H4 (cell line): ENCODE data around the gene DPP10. TPM values are rescaled to one million over a fixed set of nuclear protein-coding genes. Genes with fewer than 3 reads are reported as not detected.
"Not testable (repeated sequence)": the region's sequence is repeated elsewhere in the genome, so short reads cannot be mapped to it uniquely, and the experiment has no call there.

Source experiments
- DNase-seq: peaks from one replicate; pipeline ENCODE4 v3.0.0-alpha.2; 2015; ENCODE audit warnings: low spot score
- total RNA-seq: library from RNA; depleted of rRNA; stranded (reverse); fragments of >200 nt; shearing (Covaris generic); gene quantifications from 2 replicates; pipeline ENCODE4 v1.2.3, GENCODE V29; 2014; rRNA removed

DPP10 gene
- total RNA-seq: 0.04 and 0.64 TPM in 2 replicates

DNA sequence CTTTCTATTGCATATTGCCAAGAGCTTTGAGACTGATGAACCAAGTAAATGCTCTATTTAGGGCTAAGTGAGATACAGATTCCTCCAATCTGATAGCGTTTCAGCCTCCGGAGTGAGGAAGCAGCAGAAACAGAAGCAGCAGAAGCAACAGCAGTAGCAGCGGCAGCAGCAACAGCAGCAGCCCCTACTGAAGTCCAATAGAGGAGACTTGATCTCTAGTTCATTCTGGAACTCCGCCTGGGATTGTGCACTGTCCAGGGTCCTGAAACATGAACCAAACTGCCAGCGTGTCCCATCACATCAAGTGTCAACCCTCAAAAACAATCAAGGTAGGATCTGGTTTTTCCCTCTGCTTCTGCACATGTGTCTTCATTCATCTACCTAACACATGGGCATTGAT, at the start of gene DPP10:
DPP10 (plus strand) TSS at position 132 of the 400 bp plus-strand sequence.
- DNase-seq: no peak

DNA sequence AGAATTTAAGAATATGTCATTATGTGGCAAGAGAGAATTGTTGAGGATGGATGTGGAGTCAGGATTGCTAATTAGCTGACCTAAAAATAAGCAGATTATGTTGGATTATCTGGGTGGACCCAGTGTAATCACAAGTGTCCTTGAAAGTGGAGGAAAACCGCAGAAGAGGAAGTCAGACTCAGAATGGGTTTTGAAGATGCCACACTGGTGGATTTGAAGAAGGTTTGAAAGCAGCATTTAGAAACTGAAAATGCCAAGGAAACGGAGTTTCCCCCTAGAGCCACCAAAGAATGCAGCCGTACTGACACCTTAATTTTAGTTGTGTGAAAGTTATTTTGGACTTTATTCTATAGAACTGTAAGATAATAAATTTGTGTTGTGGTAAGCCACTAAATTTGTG, 41.6 kb upstream of the DPP10 start:
- DNase-seq: no peak

- DNase-seq: no peak
These were observed 37.0 kb upstream of the DPP10 start for GRCh38 chr2:114405247-114406116.

GRCh38 chr2:114406347-114406746, 36.1 kb upstream of the DPP10 start:
- no peak for DNase-seq

DNA sequence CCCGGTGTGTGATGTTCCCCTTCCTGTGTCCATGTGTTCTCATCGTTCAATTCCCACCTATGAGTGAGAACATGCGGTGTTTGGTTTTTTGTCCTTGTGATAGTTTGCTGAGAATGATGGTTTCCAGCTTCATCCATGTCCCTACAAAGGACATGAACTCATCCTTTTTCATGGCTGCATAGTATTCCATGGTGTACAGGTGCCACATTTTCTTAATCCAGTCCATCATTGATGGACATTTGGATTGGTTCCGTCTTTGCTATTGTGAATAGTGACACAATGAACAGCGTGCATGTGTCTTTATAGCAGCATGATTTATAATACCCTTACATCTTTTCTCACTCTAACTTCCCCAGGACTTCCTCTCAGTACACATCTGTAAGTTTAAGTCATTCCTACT, 35.1 kb upstream of the DPP10 start:
- not testable (repeated sequence) for DNase-seq

DNA sequence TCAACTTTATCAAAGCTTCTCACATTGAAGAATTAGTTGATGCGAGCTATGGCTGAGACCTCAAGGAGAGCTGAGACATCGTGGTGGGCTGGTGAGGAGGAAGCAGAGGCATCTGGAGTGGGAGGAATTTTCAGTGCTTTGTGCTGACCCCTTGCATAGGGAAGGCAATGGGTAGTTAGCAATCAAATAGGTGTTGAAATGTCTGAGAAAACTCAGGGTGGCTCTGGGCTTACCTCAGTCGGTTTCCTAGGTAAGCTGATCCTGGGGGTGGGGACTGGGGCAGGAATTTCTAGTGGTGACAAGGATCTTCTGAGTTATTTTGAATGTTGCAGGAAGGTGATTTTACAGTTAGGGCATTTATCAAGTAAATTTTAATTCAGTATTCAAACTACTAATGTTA, 20.7 kb upstream of the DPP10 start:
- no peak for DNase-seq

GRCh38 chr2:114424699-114425098, 17.7 kb upstream of the DPP10 start:
- no peak for DNase-seq

DNA sequence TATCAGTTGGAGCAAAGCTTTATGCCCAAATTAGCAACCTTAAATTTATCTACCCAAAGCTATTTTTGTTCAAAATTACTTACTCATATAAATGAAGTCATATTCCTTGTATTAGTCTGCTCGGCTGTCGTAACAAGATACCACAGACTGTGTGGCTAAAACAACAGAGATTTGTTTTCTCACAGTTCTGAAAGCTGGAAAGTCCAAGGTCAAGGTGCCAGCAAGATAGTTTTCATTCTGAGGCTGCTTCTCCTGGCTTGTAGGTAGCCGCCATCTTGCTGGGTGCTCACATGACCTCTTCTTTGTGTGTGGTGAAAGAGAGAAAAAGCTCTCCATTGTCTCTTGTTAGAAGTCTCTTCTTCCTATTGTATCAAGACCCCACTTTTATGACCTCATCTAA, 15.7 kb upstream of the DPP10 start:
- no peak for DNase-seq

DNA sequence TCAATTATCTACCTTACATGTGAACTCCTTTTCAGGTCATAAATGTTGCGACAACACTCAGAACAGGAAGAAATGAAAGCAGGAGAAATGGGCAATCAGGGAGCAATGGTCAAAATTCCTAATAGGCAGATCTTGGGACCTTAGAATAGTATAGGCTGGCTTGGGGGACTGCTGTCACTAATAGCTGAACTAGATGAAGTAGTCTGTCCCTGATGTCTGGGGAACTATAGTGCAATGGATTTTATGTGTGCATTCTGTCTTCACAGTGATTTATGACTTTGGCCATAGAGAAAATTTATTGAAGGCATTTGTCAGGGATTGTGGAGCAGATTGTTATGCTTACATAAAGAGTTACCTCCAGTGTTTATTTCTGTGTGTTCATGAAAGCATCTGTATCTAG, 6.1 kb upstream of the DPP10 start:
- no peak for DNase-seq

DNA sequence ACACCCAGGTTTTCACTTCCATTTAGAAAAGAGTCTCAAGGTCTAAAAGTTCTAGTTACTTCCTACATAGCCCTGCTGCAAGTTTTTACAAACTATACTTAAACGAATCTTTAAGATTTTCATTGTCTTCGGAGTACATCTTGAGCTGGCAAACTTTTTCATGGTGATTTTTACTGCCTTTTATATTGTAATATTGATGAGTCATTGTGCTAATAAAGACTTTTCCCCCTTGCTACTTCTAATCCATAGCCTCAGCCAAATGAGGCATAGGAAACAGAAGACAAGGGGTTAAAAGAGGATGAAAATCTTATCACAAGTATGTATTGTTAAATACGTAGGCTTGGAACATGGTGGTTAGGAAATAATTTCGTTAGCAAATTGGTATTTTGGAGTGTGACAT, 4.1 kb downstream of the DPP10 start:
- no peak for DNase-seq

DNA sequence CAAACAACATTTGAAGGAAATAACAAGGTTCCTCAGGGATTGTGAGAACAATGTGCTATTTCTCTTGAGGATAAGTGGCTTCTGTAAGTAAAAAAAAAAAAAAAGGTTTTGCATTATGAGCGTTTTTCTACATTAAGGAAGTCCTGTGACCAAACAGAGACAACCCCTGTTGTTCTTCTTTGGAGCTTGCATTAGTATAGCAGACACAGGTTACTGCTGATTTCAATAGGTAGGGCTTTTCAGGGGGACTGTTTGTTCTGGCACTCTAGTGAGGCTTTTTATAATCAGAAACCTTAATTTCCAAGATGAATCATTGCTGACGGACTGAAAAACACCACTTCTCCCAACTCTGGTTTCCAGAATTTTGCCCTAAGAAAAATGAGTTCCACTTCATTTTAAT, 8.2 kb downstream of the DPP10 start:
- no peak for DNase-seq

GRCh38 chr2:114456566-114456965, 14.1 kb downstream of the DPP10 start:
- DNase-seq: no peak

DNA sequence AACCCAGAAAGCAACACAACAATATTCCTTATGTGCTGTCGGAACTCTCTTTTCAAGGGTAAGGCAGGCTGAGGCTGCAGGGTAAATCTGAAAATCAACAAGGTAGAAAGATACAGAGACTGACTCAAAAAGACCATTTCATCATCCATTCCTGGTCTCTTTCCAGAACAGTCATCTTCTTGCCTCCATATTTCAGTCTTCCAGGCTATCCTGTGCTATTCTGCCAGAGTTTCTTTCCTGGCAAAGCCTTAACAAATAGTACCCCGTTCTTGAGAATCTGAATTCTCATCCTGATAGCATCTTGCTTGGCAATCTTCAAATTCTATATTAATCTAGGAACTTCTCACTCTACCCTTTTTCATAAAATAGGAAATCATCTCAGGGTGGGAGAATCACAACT, 15.5 kb downstream of the DPP10 start:
- no peak for DNase-seq

DNA sequence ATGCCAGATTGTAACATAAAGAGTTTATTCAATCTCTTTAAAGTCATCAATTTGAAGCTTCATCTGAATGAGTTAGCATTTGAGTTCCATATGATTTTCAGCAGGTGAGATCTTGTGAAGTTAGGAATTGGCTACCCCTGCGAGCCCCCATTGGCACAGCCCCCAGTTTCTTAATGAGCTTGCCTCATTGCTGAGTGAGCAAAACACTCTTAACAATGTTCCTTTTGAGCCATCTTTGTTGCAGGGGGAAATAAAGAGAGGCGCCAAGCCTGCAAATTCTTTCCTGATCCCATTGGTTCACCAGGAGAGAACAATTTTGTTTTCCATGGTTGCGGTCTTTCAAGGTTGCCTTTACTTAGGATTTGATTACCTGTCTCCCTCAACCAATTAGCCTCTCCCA, 18.7 kb downstream of the DPP10 start:
- DNase-seq: no peak

DNA sequence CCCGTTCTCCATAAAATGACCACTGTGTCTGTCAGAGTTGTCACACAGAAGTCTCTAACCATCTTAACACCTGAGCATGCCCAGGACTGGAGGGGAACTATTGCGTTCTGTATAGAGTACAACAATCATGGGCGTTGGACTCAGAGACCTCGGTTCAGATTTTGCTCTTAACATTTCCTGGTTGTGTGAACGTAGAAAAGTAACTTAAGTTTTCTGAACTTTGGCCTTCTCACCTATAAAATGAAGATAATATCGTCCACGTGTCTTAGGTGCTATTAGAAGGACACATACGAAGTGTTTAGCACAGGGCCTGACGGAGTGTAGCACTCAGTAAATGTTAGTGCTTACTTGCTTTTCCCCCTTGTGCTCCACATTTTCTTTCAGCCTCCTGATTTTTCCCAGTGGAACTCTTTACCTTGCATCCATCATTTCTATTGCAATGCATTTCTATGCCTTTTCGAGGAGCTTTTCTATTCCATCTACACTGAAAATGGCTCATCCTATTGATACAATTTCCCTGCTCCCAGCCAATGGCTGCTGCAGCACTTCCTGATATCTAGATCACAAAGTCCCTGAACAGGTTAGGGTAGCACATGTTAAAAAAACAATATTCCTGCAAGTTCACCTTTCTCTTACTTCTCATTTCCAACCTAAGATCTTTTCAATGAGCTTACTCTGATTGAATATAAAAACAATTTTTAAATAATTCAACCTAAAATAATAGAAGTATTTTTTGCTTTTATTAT, 22.7 kb downstream of the DPP10 start:
- no peak for DNase-seq

- DNase-seq: no peak
These were observed 25.9 kb downstream of the DPP10 start for GRCh38 chr2:114468343-114468742.

- no peak for DNase-seq
These were observed 29.8 kb downstream of the DPP10 start for GRCh38 chr2:114472246-114472645.

GRCh38 chr2:114472726-114473125, 30.3 kb downstream of the DPP10 start:
- no peak for DNase-seq

DNA sequence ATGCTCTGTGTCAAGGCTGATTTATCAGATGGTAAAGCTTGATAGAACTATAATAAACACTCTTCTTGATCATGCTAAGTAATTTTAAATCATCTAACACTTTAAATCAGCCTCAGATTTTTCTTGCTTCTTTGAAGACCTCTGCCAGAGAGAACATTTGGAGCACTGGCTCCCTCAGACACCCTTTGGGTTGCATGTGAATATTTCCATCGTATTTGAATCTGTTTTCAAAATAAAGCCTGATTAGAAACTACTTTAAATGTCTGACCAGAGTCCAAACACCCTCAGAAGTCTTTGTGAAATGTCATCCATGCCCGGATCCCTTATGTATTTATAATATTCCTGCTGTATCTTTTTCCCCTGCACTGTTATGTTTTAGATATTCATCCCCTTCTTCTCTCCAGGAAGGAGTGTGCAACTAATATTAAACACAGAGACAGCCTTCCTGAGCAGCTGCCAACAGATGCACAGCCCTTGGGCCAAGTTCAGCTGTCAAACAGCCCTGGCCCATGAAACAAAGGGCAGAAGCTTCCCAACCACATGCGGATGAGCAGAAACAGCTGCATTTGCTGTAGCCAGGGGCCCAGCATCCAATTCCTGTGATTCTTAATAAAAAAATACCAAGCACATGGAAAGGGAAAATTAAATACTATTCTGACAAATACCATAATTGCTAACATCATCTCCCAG, 46.5 kb downstream of the DPP10 start:
- DNase-seq: no peak

DNA sequence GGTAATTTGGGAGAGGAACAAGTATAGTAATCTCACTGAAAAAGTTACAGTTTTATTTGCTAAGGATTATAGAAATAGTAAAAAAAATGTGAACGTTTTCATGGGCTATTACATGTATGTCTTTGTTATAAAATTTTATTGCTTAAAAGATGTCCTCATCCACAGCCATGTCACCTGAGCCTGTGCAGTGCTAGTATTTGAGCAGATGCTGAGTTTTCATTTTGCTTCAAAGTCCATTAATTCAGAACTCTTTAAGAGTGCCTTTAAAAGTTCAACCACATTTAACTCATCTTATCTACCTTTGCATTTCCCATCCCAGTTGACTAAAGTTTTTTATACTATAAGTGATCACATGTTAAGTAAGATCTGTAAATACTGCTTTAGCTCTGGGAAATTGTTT, 52.6 kb downstream of the DPP10 start:
- no peak for DNase-seq

GRCh38 chr2:114496959-114497358, 54.5 kb downstream of the DPP10 start:
- DNase-seq: no peak

GRCh38 chr2:114499101-114499500, 56.7 kb downstream of the DPP10 start:
- no peak for DNase-seq

DNA sequence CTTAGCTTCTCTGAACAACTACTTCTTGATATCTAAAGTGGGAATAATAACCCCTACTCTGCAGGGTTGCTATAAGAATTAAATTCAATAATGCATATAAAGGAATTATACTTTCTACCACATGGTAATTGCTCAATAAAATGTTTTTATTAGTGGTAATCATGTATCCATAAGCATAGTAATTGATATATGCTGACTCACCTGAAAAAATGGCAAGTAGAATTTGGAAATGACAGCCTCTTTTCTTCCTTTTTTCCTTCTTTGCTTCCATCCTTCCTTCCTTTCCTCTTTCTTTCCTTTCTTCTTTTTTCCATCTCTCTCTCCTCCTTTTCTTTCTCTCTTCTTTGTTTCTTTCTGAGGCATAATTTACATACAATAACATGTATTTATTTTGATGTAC, 65.3 kb downstream of the DPP10 start:
- DNase-seq: no peak
